BE2C (cell line): Measurements from ENCODE around the gene TSC22D4.

ENCODE experiments used
- DNase-seq: peaks from one replicate; pipeline ENCODE4 v3.0.0-alpha.2; 2020
- H3K27me3 ChIP-seq: fragments of 250-450 bp; sonication (Bioruptor Pico); 2 replicates; pipeline ENCODE4 v1.5.1; 2020; ENCODE audit warnings: mild to moderate bottlenecking
- H3K36me3 ChIP-seq: fragments of 250-450 bp; sonication (Bioruptor Pico); 2 replicates; pipeline ENCODE4 v1.5.1; 2020; ENCODE audit warnings: mild to moderate bottlenecking
- H3K4me1 ChIP-seq: fragments of 250-450 bp; sonication (Bioruptor Pico); 2 replicates; pipeline ENCODE4 v1.5.1; 2020
- H3K4me3 ChIP-seq: 2 replicates; pipeline ENCODE4 v1.5.1; 2011; ENCODE audit warnings: low read depth, low read length
- H3K9me3 ChIP-seq: fragments of 250-450 bp; sonication (Bioruptor Pico); 2 replicates; pipeline ENCODE4 v1.5.1; 2020
- CTCF ChIP-seq: IDR thresholded peaks from 2 replicates; pipeline ENCODE4 v1.5.1; 2012; ENCODE audit warnings: mild to moderate bottlenecking, low read depth, low read length

TSC22D4 gene

GRCh38 chr7:100476903-100477870 lies 1.8 kb downstream of the TSC22D4 start:
- TF ChIP-seq CTCF = peak; percentile 16; the same call in 1 of the 2 replicates
- peak; percentile 51 for DNase-seq
- peaks cover 4% of the 10 kb centered on the region for H3K4me1 ChIP-seq

GRCh38 chr7:100476101-100476780 lies 2.8 kb downstream of the TSC22D4 start:
- H3K9me3 ChIP-seq = no peaks in the 10 kb centered on the region
- no peaks in the 10 kb centered on the region for H3K27me3 ChIP-seq
- no peak for DNase-seq
- peaks cover 4% of the 10 kb centered on the region for H3K4me1 ChIP-seq
- H3K4me3 ChIP-seq = peak overlapping the region; percentile 91
- no peak for TF ChIP-seq CTCF
- peaks cover 19% of the 10 kb centered on the region for H3K36me3 ChIP-seq

More at GRCh38 chr7:100476903-100477870, 1.8 kb downstream of the TSC22D4 start:
- H3K4me3 ChIP-seq = peak overlapping the region; percentile 91
- no peaks in the 10 kb centered on the region for H3K9me3 ChIP-seq
- H3K27me3 ChIP-seq = no peaks in the 10 kb centered on the region
- H3K36me3 ChIP-seq = peaks cover 13% of the 10 kb centered on the region

- H3K9me3 ChIP-seq = no peaks in the 10 kb centered on the region
- no peaks in the 10 kb centered on the region for H3K27me3 ChIP-seq
- H3K36me3 ChIP-seq = peaks cover 19% of the 10 kb centered on the region
- H3K4me1 ChIP-seq = peaks cover 4% of the 10 kb centered on the region
- DNase-seq = no peak
- TF ChIP-seq CTCF = no peak
- no peak overlapping the region; the same call in 1 of the 2 replicates for H3K4me3 ChIP-seq
Observed at GRCh38 chr7:100475549-100475948, 3.5 kb downstream of the TSC22D4 start.

GRCh38 chr7:100472854-100473499 lies 6.0 kb downstream of the TSC22D4 start:
- peaks cover 19% of the 10 kb centered on the region for H3K36me3 ChIP-seq
- peaks cover 8% of the 10 kb centered on the region for H3K4me1 ChIP-seq
- no peak for TF ChIP-seq CTCF
- no peak overlapping the region for H3K4me3 ChIP-seq
- DNase-seq = peak; percentile 59
- no peaks in the 10 kb centered on the region for H3K27me3 ChIP-seq
- no peaks in the 10 kb centered on the region for H3K9me3 ChIP-seq

GRCh38 chr7:100472121-100472851 lies 6.7 kb downstream of the TSC22D4 start:
- H3K4me1 ChIP-seq = peaks cover 8% of the 10 kb centered on the region

More at GRCh38 chr7:100472121-100472851, 6.7 kb downstream of the TSC22D4 start:
- H3K4me3 ChIP-seq = no peak overlapping the region
- no peak for DNase-seq
- no peaks in the 10 kb centered on the region for H3K9me3 ChIP-seq
- no peak for TF ChIP-seq CTCF
- peaks cover 17% of the 10 kb centered on the region for H3K36me3 ChIP-seq
- no peaks in the 10 kb centered on the region for H3K27me3 ChIP-seq
